Liver (tissue), 9 donors: ENCODE measurements around the gene GSE1. TPM values are rescaled to one million over a fixed set of nuclear protein-coding genes. Genes with fewer than 3 reads are reported as not detected.

Source experiments
- DNase-seq: peaks from one replicate; pipeline ENCODE4 v3.0.0-alpha.2; 2017; ENCODE audit warnings: low spot score
- H3K27ac ChIP-seq, 2 donors: one replicate each; pipeline ENCODE4 v1.7.0; 2013; ENCODE audit warnings: inconsistent platforms in 2 of 2, low read length in 2 of 2, control low read depth in 1 of 2, low read depth in 1 of 2, mild to moderate bottlenecking in 1 of 2
- H3K27me3 ChIP-seq, 4 donors: one replicate each; pipeline versions ENCODE4 v1.6.1 to v1.7.0; 2013; ENCODE audit warnings: low read length in 3 of 4, inconsistent platforms in 1 of 4, mild to moderate bottlenecking in 1 of 4, moderate library complexity in 1 of 4; ENCODE audit not compliant: control insufficient read depth in 4 of 4, insufficient read depth in 4 of 4
- H3K36me3 ChIP-seq, 4 donors: one replicate each; pipeline versions ENCODE4 v1.6.1 to v1.7.0; 2013; ENCODE audit warnings: low read length in 3 of 4, mild to moderate bottlenecking in 3 of 4, low read depth in 1 of 4, moderate library complexity in 1 of 4; ENCODE audit not compliant: control insufficient read depth in 4 of 4, insufficient read depth in 3 of 4
- H3K4me1 ChIP-seq, 4 donors: one replicate each; pipeline versions ENCODE4 v1.6.1 to v1.7.0; 2013; ENCODE audit warnings: low read length in 3 of 4, mild to moderate bottlenecking in 3 of 4, moderate library complexity in 1 of 4; ENCODE audit not compliant: control insufficient read depth in 4 of 4, insufficient read depth in 4 of 4
- H3K4me3 ChIP-seq, 3 donors: one replicate each; pipeline versions ENCODE4 v1.6.1 to v1.7.0; 2013; ENCODE audit warnings: low read length in 3 of 3, control low read depth in 1 of 3, low read depth in 1 of 3, mild to moderate bottlenecking in 1 of 3
- H3K9ac ChIP-seq, 2 donors: one replicate each; pipeline ENCODE4 v1.7.0; 2013; ENCODE audit warnings: low read length in 2 of 2, mild to moderate bottlenecking in 2 of 2, moderate library complexity in 2 of 2, control low read depth in 1 of 2, low read depth in 1 of 2
- H3K9me3 ChIP-seq, 4 donors: one replicate each; pipeline versions ENCODE4 v1.6.1 to v1.7.0; 2013; ENCODE audit warnings: low read length in 3 of 4; ENCODE audit not compliant: control insufficient read depth in 4 of 4
- EGR1 ChIP-seq, 2 donors: IDR thresholded peaks; 2 replicates each; pipeline ENCODE4 v1.6.1; 2016 to 2018; ENCODE audit warnings: antibody characterized with exemption in 2 of 2, low read depth in 2 of 2
- FOXA2 ChIP-seq: IDR thresholded peaks from 2 replicates; pipeline ENCODE4 v1.6.1; 2016; ENCODE audit warnings: antibody characterized with exemption
- GABPA ChIP-seq, 2 donors: IDR thresholded peaks in 1 of 2; conservative IDR thresholded peaks in 1 of 2; 2 replicates each; pipeline ENCODE4 v1.6.1; 2016; ENCODE audit warnings: antibody characterized with exemption in 2 of 2, mild to moderate bottlenecking in 1 of 2, moderate library complexity in 1 of 2
- HNF4A ChIP-seq, 2 donors: conservative IDR thresholded peaks; 2 replicates each; pipeline ENCODE4 v1.6.1; 2016; ENCODE audit warnings: antibody characterized with exemption in 2 of 2, mild to moderate bottlenecking in 2 of 2
- HNF4G ChIP-seq: IDR thresholded peaks from 2 replicates; pipeline ENCODE4 v1.6.1; 2016; ENCODE audit warnings: antibody characterized with exemption
- JUND ChIP-seq, 2 donors: IDR thresholded peaks; 2 replicates each; pipeline ENCODE4 v1.6.1; 2016; ENCODE audit warnings: antibody characterized with exemption in 2 of 2
- NR2F2 ChIP-seq: IDR thresholded peaks from 2 replicates; pipeline ENCODE4 v1.6.1; 2016; ENCODE audit warnings: antibody characterized with exemption
- RAD21 ChIP-seq, 2 donors: IDR thresholded peaks; 2 replicates each; pipeline ENCODE4 v1.6.1; 2016; ENCODE audit warnings: antibody characterized with exemption in 2 of 2, mild to moderate bottlenecking in 2 of 2
- RXRA ChIP-seq, 2 donors: IDR thresholded peaks; 2 replicates each; pipeline ENCODE4 v1.6.1; 2017 to 2018; ENCODE audit warnings: antibody characterized with exemption in 2 of 2, mild to moderate bottlenecking in 1 of 2
- SP1 ChIP-seq: IDR thresholded peaks from 2 replicates; pipeline ENCODE4 v1.6.1; 2018; ENCODE audit warnings: antibody characterized with exemption, mild to moderate bottlenecking
- TAF1 ChIP-seq: conservative IDR thresholded peaks from 2 replicates; pipeline ENCODE4 v1.6.1; 2016; ENCODE audit warnings: antibody characterized with exemption, mild to moderate bottlenecking
- WGBS: extraction: QIAGEN DNeasy Blood & Tissue Kit; methylation state at CpG from one replicate; pipeline ENCODE4 v1.1.7; 2013; 5-methylcytosine and 5-hydroxymethylcytosine counted together
- polyA plus RNA-seq, 2 donors: library from polyadenylated mRNA; stranded (reverse) in 1 of 2; unstranded in 1 of 2; fragments of 200-250 nt in 1 of 2; fragments of >200 nt in 1 of 2; fragmentation: Nextera tagmentation in 1 of 2; extraction: Ambion mirVana in 1 of 2; gene quantifications; one replicate each; pipeline versions ENCODE4 v1.2.1 to v1.2.3, GENCODE V29; 2013 to 2015
- total RNA-seq, 2 donors: library from RNA; depleted of rRNA; stranded (reverse); fragments of >200 nt; gene quantifications; one replicate each; pipeline ENCODE4 v1.2.3, GENCODE V29; 2014
- TF ChIP-seq, protein P1 (sequence below): IDR thresholded peaks from 2 replicates; pipeline ENCODE4 v1.6.1; 2016; ENCODE audit warnings: antibody characterized with exemption
- TF ChIP-seq, protein P2 (sequence below): fragments of 150-350 bp; IDR thresholded peaks from 2 replicates; pipeline ENCODE4 v1.5.1; 2017; ENCODE audit warnings: improper control_type of control experiment, low read depth, low read length; ENCODE audit not compliant: missing input control
- TF ChIP-seq, protein P3 (sequence below): IDR thresholded peaks from 2 replicates; pipeline ENCODE4 v1.6.1; 2016; ENCODE audit warnings: antibody characterized with exemption, mild to moderate bottlenecking
- TF ChIP-seq, protein P4 (sequence below): IDR thresholded peaks from 2 replicates; pipeline ENCODE4 v1.6.1; 2016; ENCODE audit warnings: antibody characterized with exemption
- TF ChIP-seq, protein P5 (sequence below): IDR thresholded peaks from 2 replicates; pipeline ENCODE4 v1.6.1; 2016; ENCODE audit warnings: antibody characterized with exemption
- donor health status: healthy.
- donor health status: healthy.
- donor health status: healthy.
- donor health status: healthy.
- donor health status: healthy.

GSE1 gene
- total and polyA plus RNA-seq, 4 donors = 9.9 to 37.7 (median 25.2) TPM

DNA sequence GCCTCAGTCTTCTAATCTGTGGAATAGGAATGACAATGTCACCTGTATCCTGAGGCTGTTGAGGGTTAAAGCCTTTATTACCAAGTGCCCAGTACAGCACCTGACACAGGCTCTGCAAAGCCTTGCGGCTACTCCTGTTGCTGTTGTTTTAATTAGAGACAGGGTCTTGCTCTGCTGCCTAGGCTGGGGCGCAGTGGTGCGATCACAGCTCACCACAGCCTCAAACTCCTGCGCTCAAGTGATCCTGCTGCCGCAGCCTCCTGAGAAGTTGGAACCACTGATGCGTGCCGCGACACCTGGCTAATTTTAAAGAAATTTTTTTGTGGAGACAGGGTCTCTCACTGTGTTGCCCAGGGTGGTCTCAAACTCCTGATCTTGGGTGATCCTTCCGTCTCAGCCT is 5.4 kb downstream of the GSE1 start:
- Histone ChIP-seq H3K9me3 (no peaks in the 10 kb centered on the region), H3K4me1 (peaks cover 23 to 64% (median 43%) of the 10 kb centered on the region in 4 donors), H3K4me3 (no peak overlapping the region), H3K27me3 (no peaks in the 10 kb centered on the region), H3K36me3 (no peaks in the 10 kb centered on the region), H3K27ac (no peak overlapping the region), H3K9ac (no peak overlapping the region)
- 99% methylated on average over 9 of the region's 9 CpGs for WGBS
- no peak for DNase-seq
- no peak for TF ChIP-seq RXRA (IDR thresholded peaks at IDR 0.05)
- TF ChIP-seq FOXA2 = no peak
- no peak for TF ChIP-seq GABPA (IDR thresholded peaks at IDR 0.05 in 1 of 2, conservative IDR thresholded peaks at IDR 0.05 in 1 of 2)
- no peak for TF ChIP-seq SP1
- no peak for TF ChIP-seq TAF1
- TF ChIP-seq, protein P1, sequence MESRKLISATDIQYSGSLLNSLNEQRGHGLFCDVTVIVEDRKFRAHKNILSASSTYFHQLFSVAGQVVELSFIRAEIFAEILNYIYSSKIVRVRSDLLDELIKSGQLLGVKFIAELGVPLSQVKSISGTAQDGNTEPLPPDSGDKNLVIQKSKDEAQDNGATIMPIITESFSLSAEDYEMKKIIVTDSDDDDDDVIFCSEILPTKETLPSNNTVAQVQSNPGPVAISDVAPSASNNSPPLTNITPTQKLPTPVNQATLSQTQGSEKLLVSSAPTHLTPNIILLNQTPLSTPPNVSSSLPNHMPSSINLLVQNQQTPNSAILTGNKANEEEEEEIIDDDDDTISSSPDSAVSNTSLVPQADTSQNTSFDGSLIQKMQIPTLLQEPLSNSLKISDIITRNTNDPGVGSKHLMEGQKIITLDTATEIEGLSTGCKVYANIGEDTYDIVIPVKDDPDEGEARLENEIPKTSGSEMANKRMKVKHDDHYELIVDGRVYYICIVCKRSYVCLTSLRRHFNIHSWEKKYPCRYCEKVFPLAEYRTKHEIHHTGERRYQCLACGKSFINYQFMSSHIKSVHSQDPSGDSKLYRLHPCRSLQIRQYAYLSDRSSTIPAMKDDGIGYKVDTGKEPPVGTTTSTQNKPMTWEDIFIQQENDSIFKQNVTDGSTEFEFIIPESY = no peak
- TF ChIP-seq, protein P2, sequence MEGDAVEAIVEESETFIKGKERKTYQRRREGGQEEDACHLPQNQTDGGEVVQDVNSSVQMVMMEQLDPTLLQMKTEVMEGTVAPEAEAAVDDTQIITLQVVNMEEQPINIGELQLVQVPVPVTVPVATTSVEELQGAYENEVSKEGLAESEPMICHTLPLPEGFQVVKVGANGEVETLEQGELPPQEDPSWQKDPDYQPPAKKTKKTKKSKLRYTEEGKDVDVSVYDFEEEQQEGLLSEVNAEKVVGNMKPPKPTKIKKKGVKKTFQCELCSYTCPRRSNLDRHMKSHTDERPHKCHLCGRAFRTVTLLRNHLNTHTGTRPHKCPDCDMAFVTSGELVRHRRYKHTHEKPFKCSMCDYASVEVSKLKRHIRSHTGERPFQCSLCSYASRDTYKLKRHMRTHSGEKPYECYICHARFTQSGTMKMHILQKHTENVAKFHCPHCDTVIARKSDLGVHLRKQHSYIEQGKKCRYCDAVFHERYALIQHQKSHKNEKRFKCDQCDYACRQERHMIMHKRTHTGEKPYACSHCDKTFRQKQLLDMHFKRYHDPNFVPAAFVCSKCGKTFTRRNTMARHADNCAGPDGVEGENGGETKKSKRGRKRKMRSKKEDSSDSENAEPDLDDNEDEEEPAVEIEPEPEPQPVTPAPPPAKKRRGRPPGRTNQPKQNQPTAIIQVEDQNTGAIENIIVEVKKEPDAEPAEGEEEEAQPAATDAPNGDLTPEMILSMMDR = no peak
- no peak for TF ChIP-seq HNF4G
- TF ChIP-seq NR2F2 = no peak
- TF ChIP-seq JUND (IDR thresholded peaks at IDR 0.05) = no peak
- TF ChIP-seq, protein P3, sequence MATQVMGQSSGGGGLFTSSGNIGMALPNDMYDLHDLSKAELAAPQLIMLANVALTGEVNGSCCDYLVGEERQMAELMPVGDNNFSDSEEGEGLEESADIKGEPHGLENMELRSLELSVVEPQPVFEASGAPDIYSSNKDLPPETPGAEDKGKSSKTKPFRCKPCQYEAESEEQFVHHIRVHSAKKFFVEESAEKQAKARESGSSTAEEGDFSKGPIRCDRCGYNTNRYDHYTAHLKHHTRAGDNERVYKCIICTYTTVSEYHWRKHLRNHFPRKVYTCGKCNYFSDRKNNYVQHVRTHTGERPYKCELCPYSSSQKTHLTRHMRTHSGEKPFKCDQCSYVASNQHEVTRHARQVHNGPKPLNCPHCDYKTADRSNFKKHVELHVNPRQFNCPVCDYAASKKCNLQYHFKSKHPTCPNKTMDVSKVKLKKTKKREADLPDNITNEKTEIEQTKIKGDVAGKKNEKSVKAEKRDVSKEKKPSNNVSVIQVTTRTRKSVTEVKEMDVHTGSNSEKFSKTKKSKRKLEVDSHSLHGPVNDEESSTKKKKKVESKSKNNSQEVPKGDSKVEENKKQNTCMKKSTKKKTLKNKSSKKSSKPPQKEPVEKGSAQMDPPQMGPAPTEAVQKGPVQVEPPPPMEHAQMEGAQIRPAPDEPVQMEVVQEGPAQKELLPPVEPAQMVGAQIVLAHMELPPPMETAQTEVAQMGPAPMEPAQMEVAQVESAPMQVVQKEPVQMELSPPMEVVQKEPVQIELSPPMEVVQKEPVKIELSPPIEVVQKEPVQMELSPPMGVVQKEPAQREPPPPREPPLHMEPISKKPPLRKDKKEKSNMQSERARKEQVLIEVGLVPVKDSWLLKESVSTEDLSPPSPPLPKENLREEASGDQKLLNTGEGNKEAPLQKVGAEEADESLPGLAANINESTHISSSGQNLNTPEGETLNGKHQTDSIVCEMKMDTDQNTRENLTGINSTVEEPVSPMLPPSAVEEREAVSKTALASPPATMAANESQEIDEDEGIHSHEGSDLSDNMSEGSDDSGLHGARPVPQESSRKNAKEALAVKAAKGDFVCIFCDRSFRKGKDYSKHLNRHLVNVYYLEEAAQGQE = no peak
- TF ChIP-seq, protein P4, sequence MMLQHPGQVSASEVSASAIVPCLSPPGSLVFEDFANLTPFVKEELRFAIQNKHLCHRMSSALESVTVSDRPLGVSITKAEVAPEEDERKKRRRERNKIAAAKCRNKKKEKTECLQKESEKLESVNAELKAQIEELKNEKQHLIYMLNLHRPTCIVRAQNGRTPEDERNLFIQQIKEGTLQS = no peak
- TF ChIP-seq RAD21 (IDR thresholded peaks at IDR 0.05) = no peak
- TF ChIP-seq, protein P5, sequence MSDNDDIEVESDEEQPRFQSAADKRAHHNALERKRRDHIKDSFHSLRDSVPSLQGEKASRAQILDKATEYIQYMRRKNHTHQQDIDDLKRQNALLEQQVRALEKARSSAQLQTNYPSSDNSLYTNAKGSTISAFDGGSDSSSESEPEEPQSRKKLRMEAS = no peak
- no peak for TF ChIP-seq HNF4A (conservative IDR thresholded peaks at IDR 0.05)
- TF ChIP-seq EGR1 (IDR thresholded peaks at IDR 0.05; ENCODE audit: low read depth in 2 of 2) = no peak
